ENCODE data around the gene PDLIM1.

The PDLIM1 gene

DNA sequence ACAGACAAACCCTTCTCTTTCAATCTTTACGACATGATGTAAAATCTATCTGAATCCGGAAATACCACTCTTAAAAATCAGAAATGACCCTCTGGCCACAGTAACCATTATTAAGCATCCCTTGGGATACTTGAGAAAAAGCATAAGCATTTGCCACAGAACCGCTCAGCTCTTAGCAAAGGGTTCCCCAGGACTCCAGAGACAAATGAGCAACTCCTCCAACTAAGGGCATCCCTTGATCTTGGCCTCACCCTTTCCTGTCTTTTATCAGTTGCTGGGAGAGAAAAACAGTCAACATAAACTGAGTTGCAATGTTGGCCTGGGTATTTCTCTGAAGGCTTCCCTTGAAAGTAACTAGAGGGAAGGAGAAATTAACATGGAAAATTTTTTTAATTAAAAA lies 3.5 kb downstream of the PDLIM1 start:
- no peak for DNase-seq

DNA sequence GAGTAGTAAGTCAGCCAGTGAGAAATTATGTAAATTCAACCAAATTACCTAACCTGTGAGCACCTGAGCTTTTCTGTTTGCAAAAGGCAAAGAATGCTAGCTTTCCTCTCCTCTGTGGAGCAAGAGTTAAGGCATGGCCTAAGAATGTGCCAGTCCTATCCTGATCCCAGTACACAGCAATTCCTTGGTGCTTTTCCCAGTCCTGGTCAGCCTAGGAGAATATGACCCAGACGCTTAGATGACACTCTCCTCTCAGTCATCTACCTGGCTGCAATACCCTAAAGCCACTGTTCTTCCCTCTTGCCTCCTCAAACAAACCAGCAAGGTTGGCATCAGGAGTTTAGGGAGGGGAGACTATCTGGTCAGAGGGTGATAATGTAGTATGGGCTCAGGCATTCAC lies 4.1 kb downstream of the PDLIM1 start:
- no peak for DNase-seq

- no peak for DNase-seq
Measured at GRCh38 chr10:95285556-95285955, 5.2 kb downstream of the PDLIM1 start.

- DNase-seq, result no peak
Measured at GRCh38 chr10:95284807-95285206, 6.0 kb downstream of the PDLIM1 start.

DNA sequence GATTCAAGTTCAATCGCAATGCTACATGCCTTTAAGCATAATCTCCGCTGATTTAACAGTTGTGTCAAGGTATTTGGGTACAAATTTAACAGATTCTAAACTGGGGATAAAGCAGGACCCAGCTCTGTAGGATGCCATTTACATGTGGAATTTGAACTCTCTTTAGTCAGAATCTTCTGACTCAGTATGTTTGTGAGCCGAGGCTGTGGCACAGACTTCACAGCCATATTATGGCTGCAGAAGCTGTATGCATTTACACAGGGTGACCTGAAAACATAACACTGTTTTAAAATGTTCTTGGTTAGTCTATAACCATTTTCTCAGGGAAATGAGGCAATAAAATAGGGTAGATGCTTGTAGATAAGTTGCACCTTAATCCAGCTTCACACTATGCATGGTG lies 8.7 kb downstream of the PDLIM1 start:
- no peak for DNase-seq

DNA sequence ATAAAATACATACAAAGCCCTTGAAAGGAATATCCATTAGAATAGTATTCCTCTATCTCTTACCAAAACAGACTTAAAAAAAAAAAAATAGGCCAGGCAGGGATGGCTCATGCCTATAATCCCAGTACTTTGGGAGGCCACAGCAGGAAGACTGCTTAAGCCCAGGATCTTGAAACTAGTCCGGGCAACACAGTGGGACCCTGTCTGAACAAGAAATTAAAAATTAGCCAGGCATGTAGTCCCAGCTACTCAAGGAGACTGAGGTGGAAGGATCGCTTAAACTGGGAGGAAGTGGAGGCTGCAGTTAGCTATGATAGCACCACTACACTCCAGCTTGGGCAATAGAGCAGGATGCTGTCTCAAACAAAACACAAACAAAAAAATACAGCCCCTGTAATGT lies 9.6 kb downstream of the PDLIM1 start:
- no peak for DNase-seq

DNA sequence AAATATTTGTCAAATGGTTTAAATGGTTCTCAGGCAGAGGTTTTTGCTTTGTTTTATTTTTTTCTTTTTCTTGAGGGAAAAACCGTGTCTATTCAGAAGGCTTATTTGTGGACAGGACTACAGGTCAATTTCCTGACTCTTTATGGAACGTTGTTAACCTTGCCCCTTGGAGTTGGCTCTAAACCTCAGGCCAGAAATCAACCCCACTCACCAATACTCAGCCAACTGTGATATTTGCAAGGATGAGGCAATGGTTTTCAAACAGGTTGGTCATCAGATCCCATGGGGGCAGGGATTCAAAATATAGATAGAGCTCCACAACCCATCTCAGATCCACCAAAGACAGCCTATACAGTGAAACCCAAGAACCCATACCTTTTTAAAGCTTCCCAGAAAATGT lies 10.2 kb downstream of the PDLIM1 start:
- DNase-seq, result no peak

- peak; percentile 36 for DNase-seq
Measured at GRCh38 chr10:95279042-95279820, 11.6 kb downstream of the PDLIM1 start.

DNA sequence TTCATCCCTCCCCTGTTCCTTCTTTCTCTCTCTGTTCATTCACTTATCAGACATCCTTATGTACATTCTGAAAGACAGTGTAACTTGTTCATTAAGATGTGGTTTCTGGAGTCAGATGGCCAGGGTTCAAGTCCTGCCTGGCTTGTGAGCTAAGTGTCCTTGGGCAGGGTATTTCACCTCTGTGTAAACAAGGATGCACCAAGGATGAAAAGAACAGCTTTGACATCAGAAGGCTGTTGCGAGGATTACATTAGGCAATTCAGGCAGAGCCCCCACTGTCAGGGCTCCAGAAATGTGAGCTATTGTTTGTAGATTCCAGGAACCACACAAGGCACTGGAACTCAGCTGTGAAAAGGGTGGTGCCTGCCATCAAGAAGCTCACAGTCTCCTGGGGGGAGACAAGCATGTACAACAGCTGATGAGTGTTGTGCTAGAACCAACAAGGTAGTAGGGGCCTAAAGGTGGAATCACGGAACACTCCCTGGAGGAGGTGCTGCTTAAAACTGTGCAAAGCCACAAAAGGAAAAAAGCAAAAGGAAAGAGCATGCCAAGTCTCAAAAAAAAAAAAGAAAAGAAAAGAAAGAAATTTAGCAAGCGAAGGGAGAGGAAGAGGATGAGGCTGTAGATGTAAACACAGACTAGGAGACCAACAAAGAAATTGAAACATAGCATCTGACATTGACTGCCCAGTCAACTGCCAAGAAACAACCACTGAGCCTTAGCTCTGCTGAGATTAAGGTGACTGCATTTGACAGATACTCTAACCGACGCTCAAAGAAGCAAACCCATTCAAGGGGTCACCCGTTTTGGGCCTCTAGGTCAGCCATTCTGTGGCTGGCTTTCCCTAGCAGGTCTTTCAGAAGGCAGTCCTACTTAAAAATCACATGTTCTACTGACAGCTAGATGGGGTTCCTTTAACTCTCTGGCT lies 12.5 kb downstream of the PDLIM1 start:
- peak; percentile 47 for DNase-seq

- DNase-seq, result no peak
Measured at GRCh38 chr10:95277614-95278013, 13.2 kb downstream of the PDLIM1 start.

GRCh38 chr10:95277201-95277570 lies 13.6 kb downstream of the PDLIM1 start:
- peak; percentile 2 for DNase-seq

GRCh38 chr10:95276367-95277200 lies 14.2 kb downstream of the PDLIM1 start:
- no peak for DNase-seq

DNA sequence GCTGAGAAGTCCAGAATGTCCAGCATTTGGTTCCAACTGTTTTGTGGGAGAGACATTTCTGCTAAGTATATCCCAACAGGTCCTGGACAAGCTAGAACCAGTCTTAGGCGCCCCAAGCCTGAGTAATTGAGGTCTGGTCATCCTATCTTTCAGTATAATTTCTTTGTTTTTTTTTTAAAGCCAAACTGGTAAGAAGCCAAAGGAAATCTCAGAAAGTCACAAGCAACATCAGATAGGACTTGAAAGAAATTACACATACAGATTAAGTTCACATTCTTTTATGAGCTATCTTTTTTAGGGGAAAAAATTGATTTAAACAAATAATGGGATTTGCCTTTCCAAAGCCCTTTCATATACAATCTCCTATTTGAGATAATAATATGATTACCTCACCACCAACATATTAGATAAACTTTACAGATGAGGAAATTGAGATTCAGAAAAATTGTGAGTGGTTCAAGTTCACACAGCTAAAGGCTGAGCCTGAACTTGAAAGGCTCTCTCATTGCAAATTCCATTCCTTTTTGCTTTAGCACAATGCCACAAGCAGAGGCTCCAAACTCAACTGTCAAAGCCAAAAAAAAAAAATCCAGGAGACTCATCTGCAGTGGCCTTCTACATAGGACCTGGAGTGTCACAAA lies 15.0 kb downstream of the PDLIM1 start:
- no peak for DNase-seq

DNA sequence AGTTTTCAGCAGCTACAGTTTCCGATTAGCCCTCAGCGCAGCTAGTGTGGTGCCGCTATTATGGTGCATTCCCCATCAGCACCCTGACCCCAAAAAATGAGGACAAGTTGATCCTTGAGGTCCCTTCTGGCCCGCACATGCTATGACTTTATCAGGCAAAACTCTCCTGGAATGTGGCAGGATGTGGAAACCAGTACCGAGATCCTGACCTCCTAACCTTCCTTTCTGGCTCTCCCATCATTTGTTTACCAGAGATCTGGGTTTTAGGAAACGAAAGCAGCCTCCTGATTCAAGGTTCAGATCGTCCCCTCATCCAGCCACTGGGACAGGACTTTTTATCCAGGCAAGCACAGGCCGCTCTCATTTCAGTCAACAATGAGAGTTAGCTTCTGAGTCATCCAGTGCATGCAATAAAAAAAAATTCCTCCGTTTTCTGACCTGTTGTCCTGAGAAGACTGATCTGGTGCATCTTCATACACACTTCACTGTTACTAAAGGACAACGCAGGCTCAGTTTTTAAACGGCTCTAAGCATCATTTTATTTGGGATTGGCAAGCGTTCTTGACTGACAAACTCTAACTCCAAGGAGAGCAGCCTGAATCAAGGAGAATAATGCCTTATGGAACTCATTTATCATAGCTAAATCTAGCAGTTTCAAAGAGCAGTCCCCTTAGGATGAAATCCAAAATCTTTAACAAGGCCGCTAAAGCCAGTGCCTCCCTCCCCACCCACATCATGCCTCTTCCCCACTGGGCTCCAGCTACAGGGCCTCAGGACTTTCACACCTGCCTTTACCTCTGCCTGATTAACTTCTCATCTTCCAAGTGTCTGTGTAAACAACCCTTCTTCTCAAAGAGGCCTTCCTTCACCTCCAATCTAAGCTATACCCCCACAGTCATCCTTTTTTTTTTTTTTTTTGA lies 17.1 kb downstream of the PDLIM1 start:
- no peak for DNase-seq

DNA sequence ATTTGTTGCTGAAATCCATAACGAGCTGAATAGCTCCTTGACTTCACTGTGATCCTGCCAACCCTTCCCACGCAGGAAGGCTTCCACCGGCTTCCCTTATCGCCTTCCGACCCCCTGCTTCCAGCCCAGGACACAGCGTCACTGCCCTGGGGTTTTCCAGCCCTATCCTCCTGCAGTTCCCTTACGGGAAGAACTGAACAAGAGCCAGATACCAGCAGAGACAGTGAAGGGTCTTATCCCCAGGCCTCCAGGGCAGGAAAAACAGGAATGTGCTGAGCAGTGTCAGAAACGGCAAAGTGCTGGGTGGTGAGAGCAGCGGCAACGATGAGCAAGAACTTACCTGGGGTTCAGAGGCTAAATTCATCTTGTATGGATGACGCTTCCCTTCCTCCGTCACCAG lies 22.4 kb downstream of the PDLIM1 start:
- DNase-seq, result no peak

DNA sequence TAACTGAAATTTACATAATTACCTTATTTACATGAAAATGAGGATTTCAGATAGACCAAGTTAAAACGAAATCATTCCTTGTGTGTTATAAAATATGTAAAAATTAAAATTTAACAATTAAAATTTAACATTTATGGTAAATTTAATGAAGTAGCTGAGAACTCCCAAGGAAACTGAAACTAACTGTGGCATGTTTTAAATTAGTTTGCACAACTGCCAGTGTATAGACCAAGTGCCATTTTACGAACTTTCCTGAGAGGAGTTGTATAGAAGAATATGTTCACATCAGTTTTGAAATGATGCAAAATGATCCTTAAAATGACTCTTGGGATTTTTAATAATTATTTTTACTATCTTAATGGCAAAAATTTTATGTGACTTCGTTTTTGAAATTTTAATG lies 23.6 kb downstream of the PDLIM1 start:
- no peak for DNase-seq

GRCh38 chr10:95266674-95267095 lies 24.1 kb downstream of the PDLIM1 start:
- peak; percentile 50 for DNase-seq

DNA sequence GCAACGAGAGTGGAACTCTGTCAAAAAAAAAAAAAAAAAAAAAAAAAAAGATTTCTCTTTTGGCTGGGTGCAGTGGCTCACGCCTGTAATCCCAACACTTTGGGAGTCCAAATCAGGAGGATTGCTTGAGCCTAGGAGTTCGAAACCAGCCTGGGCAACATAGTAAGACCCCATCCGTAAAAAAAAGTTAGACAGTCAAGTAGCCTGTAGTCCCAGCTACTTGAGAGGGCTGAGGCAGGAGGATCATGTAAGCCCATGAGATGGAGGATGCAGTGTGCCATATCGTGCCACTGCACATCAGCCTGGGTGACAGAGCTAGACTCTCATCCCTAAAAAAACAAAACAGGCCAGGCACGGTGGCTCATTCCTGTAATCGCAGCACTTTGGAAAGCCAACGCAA lies 25.2 kb downstream of the PDLIM1 start:
- no peak for DNase-seq

GRCh38 chr10:95264227-95265051 lies 26.4 kb downstream of the PDLIM1 start:
- peak; percentile 65 for DNase-seq

DNA sequence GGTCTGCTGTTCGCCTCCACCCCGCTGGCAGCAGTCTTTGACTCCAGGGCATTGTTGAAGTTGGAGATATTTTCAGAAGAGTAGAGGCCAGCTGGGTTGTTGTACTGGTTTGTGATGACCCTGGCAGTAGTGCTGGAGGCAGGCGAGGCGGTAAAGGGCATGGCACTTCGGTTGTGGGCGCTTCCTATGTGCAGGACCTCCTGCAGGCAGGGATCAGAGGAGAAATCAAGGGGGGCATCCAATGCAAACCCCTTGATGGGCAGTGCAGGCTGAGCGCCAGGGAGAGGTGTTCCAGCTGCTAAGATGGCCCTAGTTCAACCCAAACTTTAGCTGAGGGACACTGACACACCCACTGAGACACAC lies 27.0 kb downstream of the PDLIM1 start:
- no peak for DNase-seq

Data from NCI-H69 (cell line).